Ascending aorta (tissue), 2 donors: ENCODE results near the gene ARHGAP27. TPM values are rescaled to one million over a fixed set of nuclear protein-coding genes. Genes with fewer than 3 reads are reported as not detected.

Experiments used
- DNase-seq, 2 donors: peaks; one replicate each; pipeline ENCODE4 v3.0.0-alpha.2; 2019; ENCODE audit warnings: low spot score in 2 of 2
- H3K27ac ChIP-seq, 2 donors: fragments of 200-600 bp; sonication (generic); one replicate each; pipeline ENCODE4 v1.5.1; 2016 to 2017; ENCODE audit warnings: mild to moderate bottlenecking in 1 of 2
- H3K27me3 ChIP-seq: fragments of 200-600 bp; sonication (generic); one replicate; pipeline ENCODE4 v1.5.1; 2017
- H3K36me3 ChIP-seq, 2 donors: fragments of 200-600 bp; sonication (generic); one replicate each; pipeline ENCODE4 v1.5.1; 2016
- H3K4me1 ChIP-seq, 2 donors: fragments of 200-600 bp; sonication (generic); one replicate each; pipeline ENCODE4 v1.5.1; 2016 to 2017; ENCODE audit warnings: mild to moderate bottlenecking in 1 of 2
- H3K4me3 ChIP-seq, 2 donors: fragments of 200-600 bp; sonication (generic); one replicate each; pipeline ENCODE4 v1.5.1; 2016 to 2017; ENCODE audit warnings: mild to moderate bottlenecking in 1 of 2
- H3K9me3 ChIP-seq, 2 donors: fragments of 200-600 bp; sonication (generic); one replicate each; pipeline ENCODE4 v1.5.1; 2016
- CTCF ChIP-seq, 3 experiments: fragments of 200-600 bp in 2 of 3; fragments of 450-650 bp in 1 of 3; sonication (generic) in 2 of 3; IDR thresholded peaks; one replicate each; pipeline ENCODE4 v1.5.1; 2016 to 2019; ENCODE audit warnings: antibody characterized with exemption in 3 of 3, mild to moderate bottlenecking in 1 of 3, moderate library complexity in 1 of 3
- intact Hi-C: fragments of 100-400 bp; cut with DNase I; formaldehyde crosslinking; loops from one replicate; pipeline ENCODE4 v1.15.1; 2023
- total RNA-seq: library from RNA; depleted of rRNA; stranded (reverse); fragments of >200 nt; gene quantifications from one replicate; pipeline ENCODE4 v1.1.0, GENCODE V29; 2016

Gene ARHGAP27
- total RNA-seq, 1 donor from 2014 or later: 80.6 TPM

GRCh38 chr17:45397796-45398195 is 34.9 kb downstream of the ARHGAP27 start:
- intact Hi-C loops: no loop called here
- TF ChIP-seq CTCF (IDR thresholded peaks at IDR 0.05): no peak
- H3K4me3 ChIP-seq: no peak overlapping the region

GRCh38 chr17:45396496-45397205 is 36.0 kb downstream of the ARHGAP27 start:
- no peak for TF ChIP-seq CTCF (IDR thresholded peaks at IDR 0.05)
- Histone ChIP-seq H3K4me3 (no peak overlapping the region), H3K27me3 (no peaks in the 10 kb centered on the region), H3K27ac (no peak overlapping the region), H3K36me3 (peaks cover 0 to 2% of the 10 kb centered on the region in 2 donors), H3K4me1 (no peaks in the 10 kb centered on the region), H3K9me3 (no peaks in the 10 kb centered on the region)
- no peak for DNase-seq
- intact Hi-C loops: no loop called here

More at GRCh38 chr17:45397796-45398195, 34.9 kb downstream of the ARHGAP27 start:
- H3K27ac ChIP-seq: no peak overlapping the region
- no peaks in the 10 kb centered on the region for H3K27me3 ChIP-seq
- DNase-seq: no peak
- H3K4me1 ChIP-seq: no peaks in the 10 kb centered on the region
- H3K9me3 ChIP-seq: no peaks in the 10 kb centered on the region
- H3K36me3 ChIP-seq: peaks cover 0 to 5% of the 10 kb centered on the region in 2 donors

GRCh38 chr17:45395569-45396415 is 36.9 kb downstream of the ARHGAP27 start:
- Histone ChIP-seq H3K27ac (no peak overlapping the region), H3K4me1 (no peaks in the 10 kb centered on the region), H3K36me3 (peaks cover 0 to 2% of the 10 kb centered on the region in 2 donors), H3K27me3 (no peaks in the 10 kb centered on the region), H3K9me3 (no peaks in the 10 kb centered on the region), H3K4me3 (peak overlapping the region; percentile 18 to 59)
- no peak for TF ChIP-seq CTCF (IDR thresholded peaks at IDR 0.05)
- intact Hi-C loops: no loop called here
- DNase-seq: no peak

GRCh38 chr17:45394913-45395568 is 37.6 kb downstream of the ARHGAP27 start:
- peak overlapping the region; percentile 18 to 59 for H3K4me3 ChIP-seq
- TF ChIP-seq CTCF (IDR thresholded peaks at IDR 0.05): peak; percentile 58 to 76 (median 69)
- DNase-seq: no peak
- no peaks in the 10 kb centered on the region for H3K9me3 ChIP-seq
- H3K27me3 ChIP-seq: no peaks in the 10 kb centered on the region
- H3K36me3 ChIP-seq: peaks cover 0 to 2% of the 10 kb centered on the region in 2 donors
- intact Hi-C loops: no loop called here
- no peak overlapping the region for H3K27ac ChIP-seq
- H3K4me1 ChIP-seq: no peaks in the 10 kb centered on the region

GRCh38 chr17:45394564-45394912 is 38.1 kb downstream of the ARHGAP27 start:
- TF ChIP-seq CTCF (IDR thresholded peaks at IDR 0.05): no peak
- H3K36me3 ChIP-seq: no peaks in the 10 kb centered on the region
- no peak for DNase-seq
- intact Hi-C loops: no loop called here
- no peaks in the 10 kb centered on the region for H3K27me3 ChIP-seq
- no peak overlapping the region for H3K4me3 ChIP-seq
- no peak overlapping the region for H3K27ac ChIP-seq
- H3K4me1 ChIP-seq: no peaks in the 10 kb centered on the region
- H3K9me3 ChIP-seq: no peaks in the 10 kb centered on the region
